Measurements from ENCODE around the gene RIBC2.
A peak's percentile ranks its signal among the peaks of the same experiment; 100 is the strongest.
"Not testable (repeated sequence)": the region's sequence is repeated elsewhere in the genome, so short reads cannot be mapped to it uniquely, and the experiment has no call there.

RIBC2 gene, protein sequence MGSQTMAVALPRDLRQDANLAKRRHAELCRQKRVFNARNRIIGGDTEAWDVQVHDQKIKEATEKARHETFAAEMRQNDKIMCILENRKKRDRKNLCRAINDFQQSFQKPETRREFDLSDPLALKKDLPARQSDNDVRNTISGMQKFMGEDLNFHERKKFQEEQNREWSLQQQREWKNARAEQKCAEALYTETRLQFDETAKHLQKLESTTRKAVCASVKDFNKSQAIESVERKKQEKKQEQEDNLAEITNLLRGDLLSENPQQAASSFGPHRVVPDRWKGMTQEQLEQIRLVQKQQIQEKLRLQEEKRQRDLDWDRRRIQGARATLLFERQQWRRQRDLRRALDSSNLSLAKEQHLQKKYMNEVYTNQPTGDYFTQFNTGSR

DNA sequence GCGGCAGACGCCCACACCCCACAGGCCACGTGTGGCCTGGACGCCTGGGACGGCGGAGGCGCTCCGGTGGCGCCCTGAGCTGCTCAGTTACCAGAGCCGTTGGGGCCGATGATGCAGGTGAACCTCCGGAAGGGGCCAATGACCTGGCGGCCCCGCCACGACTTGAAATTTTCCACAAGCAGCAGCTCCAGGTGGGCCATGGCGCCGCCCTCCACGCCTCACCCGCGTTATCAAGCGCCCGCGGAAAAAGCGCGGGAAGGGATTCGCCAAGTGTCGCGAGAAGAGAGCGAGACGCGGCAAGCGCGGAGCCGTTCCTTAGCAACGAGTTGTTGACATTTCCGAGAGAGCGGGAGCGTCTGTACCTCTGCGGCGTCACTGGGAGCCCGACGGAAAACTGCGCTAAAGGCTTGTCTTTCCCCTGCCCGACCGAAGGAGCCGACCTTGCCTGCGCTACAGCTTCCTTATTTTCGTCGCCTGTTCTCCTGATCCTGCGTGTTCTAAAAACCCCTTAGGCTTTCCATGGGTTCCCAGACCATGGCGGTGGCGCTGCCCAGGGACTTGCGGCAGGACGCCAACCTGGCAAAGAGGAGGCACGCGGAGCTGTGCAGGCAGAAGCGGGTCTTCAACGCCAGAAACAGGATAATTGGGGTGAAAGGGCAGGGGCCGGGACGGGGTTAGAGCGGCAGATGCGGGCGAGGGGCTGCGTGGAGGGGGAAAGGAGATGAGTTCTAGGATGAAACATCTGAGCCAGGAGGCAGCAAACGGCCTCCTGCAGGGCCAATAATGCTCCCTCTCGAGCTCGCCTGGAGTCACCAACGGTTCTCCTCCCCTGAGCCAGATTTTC is at the start of gene RIBC2, which contains the start of gene SMC1B:
RIBC2 (plus strand) TSS at position 326 of the 844 bp plus-strand sequence; CDS start at position 520, 194 bp downstream.
SMC1B (minus strand) TSS at position 232 of the 844 bp plus-strand sequence; CDS start at position 200, 32 bp downstream.
- peak; percentile 84 for DNase-seq

DNA sequence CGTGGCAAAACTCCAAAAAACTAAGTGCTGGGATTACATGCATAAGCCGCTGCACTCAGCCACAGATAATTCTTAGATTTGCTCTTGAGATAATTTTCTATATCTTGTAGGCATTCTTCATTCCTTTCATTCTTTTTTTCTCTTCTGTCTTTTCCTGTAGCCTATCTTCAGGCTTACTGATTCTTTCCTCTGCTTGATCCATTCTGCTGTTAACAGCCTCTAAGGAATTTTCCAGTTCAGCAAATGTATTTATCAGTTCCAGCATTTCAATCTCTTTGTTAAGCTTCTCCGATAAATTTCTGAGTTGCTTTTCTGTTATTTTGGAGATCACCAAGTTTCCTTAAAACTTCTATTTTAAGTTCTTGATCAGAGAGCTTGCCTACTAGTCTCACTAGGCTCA is 46.8 kb upstream of the RIBC2 start:
- DNase-seq = no peak

DNA sequence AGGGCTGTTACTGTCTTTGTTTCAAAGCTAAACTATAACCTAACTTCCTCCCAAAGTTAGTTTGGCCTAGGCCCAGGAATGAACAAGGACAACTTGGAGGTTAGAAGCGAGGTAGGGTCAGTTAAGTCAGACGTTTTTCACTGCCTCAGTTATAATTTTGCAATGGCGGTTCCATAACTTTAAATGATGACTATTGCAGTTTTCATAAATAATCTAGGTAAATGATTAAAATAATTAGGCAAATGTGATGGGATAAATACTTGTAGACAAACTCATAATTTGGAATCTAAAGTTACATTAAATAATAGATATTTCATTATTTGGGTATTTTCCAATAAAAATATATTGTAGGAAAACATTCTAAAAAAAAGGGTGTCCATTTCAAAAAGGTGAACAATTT is 39.9 kb upstream of the RIBC2 start:
- DNase-seq = not testable (repeated sequence)

DNA sequence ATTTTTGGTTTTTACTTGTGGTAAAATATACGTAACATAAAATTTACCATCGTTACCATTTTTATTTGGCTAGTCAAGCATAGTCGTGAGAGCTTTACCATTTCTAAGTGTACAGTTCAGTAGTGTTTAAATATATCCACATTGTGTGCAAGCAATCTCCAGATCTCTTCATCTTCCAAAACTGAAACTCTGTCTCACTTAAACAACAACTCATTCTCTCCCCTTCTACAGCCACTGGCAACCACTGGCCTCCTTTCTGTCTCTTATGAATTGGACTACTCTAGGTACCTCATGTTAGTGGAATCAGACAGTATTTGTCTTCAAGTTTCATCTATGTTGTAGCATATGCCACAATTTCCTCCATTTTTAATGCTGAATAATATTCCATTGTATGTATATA is 37.5 kb upstream of the RIBC2 start:
- no peak for DNase-seq

DNA sequence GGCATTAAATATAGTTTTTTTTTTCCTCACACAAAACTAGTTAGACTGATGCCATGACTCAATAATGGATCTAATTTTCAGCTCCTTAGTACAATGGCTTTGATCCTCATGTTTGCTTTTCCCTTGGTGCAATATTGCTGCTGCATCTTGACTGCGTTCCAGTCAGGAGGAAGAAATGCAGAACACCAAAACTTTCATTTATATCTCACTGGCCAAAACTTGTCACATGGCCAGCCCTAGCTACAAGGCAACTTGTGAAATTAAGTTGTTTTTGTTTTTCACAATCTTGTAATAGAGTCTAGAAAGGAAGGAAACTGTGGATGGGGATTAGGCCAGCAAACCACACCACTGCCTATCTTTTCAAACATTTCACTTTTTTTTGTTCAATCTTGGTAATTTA is 36.8 kb upstream of the RIBC2 start:
- no peak for DNase-seq

DNA sequence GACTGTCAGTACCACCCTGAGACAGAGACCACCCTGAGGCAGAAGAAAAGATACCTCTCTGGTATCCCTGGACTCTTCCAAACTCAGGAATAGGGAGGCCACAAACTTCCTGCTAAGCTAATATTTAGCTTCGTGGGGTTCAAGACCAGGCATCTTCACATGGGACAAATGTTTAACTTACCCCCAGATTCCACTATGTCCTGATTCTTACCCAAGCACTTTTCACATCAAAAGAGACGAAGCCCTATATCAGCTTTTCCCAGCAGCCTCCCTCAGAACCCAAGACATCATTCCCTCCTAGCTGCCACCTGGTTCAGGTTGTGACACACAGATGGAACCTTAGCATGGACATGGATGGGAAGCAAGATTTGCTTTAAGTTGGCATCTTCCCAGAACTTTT is 32.1 kb upstream of the RIBC2 start:
- DNase-seq = no peak

DNA sequence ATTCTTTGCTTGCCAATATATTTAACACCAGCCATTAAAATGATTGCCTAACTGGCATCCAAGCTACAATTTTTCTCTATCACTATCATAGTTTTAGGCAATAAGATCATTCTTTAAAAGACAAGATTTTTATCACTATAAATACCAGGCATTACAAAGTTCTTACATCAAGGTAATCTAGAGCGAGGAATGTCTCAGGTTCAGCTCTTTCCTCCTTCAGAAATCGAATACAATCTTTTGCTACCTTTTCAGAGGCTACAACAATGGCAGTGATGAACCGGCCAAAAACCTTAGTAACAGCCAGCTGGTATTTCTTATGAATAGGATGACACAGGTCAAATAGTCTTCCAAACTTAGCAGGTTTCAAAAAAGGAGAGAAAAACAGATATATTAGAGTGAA is 23.9 kb upstream of the RIBC2 start:
- DNase-seq = no peak

DNA sequence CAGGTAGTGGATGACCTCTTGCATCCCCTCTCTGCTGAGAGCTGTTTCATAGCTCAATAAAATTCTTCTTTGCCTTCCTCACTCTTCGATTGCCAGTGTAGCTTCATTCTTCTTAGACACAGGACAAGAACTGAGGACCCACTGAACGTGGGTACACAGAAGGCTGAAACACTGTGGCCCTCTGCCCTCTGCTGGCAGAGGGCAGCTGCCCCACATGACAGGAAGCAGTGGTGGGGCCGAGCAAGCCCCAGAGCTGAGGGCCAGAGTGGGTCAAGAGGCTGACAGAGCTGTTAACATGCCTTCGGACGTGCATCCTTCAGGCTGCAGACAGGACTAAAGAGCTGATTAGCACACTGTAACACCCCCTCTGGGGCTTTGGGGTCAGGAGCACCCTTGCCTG is 15.7 kb upstream of the RIBC2 start:
- DNase-seq = no peak

DNA sequence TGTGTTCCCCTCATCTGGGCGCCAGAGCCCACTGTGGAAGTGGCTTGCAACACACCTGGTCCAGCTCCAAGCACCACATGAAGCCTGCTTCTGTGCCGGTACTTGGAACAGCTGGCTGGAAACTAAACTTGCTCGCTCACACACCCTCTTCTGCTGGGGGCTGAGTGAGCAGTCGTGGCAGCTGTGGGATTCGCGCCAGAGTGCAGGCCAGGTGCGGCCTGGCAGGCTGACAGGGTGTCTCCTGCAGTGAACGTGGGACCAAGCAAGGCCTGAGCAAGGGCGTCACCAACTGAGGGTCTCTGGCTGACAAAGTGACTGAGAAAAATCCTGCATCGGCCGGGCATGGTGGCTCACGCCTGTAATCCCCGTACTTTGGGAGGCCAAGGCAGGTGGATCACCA is 15.3 kb upstream of the RIBC2 start:
- no peak for DNase-seq

DNA sequence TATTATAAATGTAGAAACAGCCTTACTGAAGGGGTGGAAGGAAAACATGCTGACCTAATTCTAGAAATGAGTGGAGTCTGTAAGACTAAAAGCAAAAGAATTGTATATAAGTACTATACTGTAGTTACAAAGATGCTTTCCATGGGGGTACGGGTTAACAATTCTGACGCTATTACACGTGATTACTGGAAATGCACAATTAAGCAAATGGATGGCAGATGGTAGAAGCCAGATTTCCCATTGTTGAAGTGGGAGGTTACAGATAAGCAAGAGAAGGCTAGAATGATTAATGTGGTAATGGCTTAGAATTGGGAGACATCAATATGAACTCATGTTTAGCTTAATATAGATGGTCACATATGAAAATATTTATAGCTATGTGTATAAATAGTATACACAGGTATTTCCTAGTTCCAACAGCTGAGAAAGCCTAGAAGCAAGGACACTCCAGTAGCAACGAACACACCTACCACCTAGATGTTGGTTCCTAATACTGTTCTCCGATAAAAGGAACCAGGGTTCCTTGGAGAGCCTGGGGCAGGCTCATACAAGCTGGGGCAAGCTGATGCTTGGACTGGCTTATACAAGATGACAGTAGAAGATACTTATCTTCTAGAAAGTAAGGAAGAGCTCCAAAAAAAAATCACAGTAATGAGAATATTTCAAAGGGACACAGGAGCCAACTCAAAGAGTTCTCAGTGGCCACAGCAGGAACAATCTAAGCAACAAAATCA is 13.6 kb upstream of the RIBC2 start:
- DNase-seq = no peak

DNA sequence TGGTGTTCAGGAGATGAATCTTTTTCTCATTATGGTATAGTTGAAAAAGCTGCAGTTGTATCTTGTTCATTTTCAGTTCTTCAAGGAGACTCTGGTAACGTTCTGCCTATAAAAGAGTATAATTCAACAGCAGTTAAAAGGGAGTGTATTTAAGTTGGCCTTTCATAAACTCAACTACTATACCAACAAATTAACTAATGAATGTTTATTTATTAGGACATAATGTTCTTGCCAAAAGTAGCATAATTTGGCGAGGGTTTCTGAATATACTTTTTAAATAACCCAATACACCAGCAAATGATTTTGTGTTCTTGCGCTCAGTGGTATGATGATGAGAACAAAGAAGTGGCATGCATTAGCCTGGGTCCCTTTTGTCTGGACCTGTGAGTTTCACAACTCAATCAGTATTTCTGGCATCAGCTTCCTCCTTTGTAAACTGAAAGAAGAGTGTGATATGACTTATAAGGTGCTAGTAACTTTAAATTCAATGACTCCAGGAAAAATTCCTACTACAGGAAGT is 11.0 kb upstream of the RIBC2 start:
- DNase-seq = no peak

DNA sequence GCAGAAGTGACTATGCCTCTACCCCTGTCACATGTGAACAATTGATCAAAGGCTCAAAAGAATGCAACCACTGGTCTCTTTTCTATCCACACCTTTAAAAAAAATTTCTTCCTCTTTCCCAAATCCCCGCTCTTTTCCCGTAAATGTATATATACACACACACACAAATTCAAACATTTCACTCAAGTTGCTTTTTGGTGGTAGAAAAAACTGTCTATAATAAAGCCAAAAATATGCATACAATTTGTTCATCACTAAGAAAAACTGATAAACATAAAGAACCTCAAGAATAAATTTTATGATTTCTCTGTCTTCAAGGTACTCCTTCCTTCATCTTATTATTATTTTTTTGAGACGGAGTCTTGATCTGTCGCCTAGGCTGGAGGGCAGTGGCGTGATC is 5.7 kb upstream of the RIBC2 start:
- no peak for DNase-seq

DNA sequence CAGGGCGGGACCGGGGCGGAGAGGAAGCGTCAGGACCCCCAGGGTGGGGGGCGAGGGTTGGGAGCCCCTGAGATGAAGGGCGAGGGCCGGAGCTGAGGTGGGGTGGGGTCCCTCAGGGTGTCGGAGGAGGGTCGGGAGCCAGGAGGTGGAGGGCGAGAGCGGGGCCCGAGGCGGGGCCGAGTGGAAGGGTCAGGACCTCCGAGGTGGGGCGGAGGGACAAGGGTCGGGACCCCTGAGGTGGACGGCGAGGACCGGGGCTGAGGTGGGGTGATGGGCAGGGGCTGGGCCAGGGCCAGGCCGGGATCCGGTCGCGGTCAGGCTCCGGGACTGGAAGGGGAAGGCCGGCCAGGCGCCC is 503 bp upstream of the RIBC2 start:
- no peak for DNase-seq

DNA sequence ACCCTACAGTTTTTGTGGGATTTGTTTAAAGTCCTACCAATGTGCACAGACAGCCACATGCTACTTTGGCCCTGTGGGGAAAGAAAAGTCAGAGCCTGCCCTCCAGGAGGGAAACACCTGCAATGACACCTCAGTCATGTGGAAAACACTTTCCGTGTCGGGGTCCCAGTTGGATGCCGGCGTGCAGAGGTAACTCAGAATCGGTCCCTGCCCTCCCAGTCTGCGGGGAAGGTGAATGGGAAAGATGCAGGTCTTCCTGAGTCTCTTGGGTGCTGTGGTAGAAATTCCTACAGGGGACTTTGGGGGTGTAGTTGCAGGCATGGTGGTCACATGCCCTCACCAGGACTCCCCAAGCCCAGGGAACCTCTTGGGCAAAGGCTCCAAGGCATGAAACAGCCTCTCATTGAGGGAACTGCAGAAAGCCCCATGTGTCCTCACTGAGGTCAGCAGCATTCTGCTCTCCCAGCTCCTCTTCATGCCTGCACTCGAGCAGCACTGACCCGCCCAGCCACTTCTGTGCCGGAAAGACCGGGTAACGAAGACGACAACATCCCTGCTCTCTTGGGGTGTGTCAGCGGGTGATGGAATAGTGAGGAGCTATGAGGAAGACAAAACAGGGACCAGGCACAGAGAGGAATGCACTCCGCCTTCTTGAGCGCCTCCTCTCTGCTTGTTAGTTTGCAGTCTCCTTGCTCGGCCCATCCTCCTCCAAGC is 4.7 kb downstream of the RIBC2 start:
- DNase-seq = no peak

DNA sequence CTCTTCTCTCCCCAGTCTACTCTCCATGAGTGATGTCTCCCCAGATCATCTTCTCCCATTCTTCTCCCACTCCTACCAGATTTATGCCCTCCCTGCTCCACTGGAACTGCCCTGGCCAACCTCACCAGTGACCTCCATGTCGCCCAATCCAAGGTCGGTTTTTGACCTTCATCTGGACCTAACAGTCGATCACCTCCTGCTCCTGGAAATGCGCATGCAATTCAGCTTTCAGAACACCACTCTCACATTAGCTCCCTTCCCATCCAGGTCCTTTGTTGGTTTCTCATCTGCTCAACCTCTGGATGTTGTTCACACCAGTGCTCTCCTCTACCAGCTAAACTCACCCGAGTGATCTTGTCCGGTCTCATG is 5.3 kb downstream of the RIBC2 start:
- no peak for DNase-seq

DNA sequence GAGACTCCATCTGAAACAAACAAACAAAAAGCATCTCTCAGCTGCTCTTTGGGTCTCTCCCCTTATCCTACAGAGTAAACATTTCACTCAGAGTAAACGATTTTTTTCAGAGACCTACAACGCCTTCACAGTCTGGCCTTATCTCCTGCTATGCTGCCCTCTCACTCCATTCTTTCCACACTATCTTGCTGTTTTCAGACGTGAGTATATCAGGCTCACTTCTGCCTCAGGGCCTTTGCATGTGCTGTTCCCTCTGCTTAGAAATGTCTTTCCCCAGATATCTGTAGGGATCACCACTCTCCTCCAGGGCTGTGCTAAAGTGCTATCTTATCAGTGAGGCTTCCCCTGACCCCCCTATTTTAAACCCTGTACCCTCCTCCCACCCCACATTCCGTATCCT is 6.5 kb downstream of the RIBC2 start:
- DNase-seq = no peak

DNA sequence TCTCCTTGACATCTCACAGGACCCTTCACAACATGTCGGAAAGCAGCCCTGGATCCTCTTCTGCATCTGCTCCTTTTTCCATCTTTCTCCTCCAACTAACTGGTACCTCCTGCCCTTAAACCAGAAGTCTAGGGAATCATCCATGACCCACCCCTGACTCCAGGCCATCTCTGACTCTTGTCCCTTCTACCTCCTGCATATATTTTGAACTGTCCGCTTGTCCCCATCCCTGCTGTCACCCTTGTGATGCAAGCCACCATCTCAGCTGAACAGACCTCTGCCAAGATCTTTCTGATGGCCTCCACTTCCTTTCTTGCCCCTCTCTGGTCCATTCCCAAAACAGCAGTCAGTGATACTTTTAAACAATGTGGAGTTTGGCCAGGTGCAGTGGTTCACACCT is 7.0 kb downstream of the RIBC2 start:
- DNase-seq = no peak

DNA sequence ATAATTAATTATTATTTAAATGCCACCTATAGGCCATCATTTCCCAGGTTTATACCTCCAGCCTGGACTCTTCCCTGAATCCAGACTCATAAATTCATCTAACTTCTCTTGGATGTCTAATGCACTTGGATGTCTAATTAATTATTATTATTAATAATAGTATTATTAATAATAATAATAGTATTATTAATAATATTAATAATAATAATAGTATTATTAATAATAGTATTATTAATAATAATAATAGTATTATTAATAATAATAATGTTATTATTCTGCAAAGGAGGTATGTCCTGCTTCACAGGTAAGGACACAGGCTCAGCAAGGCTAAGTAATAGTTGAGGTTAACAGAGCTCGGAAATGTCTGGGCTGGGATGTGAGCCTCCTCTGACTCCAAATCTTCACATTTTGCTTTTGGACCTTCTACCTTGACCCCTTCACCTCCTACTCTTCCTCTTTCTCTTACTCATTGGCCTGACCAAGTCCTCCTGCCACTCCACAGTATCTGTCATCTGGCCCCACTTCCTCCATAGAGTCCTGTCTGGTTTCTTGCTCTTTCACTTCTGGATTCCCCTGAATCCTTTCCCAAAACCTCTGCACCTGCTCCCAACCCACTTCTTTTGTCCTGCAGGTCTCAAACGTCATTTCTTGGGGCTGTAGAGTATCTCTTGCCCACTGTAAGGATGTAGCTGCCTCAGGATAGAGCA is 8.0 kb downstream of the RIBC2 start:
- DNase-seq = no peak

DNA sequence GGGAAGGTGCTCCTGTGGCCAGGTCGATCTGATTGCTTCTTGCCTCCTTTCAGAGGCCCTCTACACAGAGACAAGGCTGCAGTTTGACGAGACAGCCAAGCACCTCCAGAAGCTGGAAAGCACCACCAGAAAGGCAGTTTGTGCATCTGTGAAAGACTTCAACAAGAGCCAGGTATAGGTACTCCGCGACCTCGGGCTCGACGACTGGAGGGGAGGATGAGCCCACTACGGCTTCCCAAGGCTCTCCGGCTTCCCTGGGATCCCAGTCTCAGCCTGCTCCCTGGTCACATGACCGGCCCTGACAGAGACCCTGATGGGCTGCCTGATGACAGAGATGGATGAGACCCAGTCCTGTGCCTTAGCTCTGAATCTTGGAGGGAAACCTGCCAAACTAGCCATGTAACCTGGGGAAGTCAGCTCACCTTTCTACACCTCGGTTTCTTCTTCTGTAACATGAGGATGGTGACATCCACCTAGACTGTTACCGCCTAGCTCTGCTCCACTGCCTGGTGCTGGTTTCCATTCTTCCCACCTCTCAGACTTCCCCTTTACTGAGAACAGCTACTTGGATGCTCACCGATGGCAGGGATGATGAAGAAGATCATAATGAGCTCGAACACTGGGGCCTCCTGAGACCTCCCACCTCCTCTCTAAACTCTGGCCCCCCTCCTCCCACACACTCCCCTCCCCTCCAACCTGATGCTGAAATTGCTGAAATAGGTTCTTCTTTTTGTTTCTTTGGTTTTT is 8.9 kb downstream of the RIBC2 start:
- DNase-seq = no peak

DNA sequence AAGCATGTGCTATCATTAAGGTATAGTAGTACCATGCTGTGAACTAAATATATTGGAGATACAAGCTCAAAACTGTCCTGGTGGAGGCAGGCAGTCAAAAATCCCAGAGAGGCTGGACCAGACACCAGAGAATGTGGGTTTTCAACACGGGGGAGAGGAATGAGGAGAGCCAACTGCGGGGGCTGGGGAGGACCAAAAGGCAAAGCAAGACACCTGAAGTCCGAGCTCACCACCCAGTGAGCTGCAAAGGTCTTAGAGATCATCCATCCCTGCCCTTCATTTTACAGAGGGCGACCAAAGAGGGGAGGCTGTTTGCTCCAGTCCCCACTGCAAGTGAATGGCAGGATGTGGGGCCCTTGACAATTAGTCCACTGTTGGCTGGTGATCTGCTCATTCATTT is 10.0 kb downstream of the RIBC2 start:
- no peak for DNase-seq

DNA sequence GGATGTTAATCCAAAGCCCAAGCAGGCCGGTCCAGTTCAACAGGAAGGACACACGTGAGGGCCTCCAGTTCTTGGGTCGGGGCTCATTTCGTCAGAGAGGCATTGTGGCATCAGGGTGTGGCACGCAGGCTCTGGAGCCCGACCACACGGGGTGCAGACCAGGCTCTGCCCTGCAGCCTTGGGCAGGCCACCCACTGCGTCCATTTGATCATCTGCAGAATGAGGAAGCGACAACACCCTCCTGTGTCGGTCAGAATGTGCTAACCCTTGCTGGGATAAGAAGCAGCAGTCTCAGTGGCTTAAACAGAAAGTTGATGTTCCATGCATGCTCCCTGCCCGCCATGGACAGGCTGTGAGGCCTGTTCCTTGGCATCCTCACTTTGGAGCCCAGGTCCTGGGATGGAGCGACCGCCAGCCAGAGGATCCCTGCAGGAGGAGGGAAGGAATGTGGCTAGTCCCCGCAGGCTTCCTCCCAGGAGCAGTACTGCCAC is 10.8 kb downstream of the RIBC2 start:
- peak; percentile 72 for DNase-seq

Measured in CD4-positive, alpha-beta T cell treated with Interleukin-15 for 1 hour (primary cell).